ENCODE measurements around the gene SIGLEC10.

The SIGLEC10 gene

DNA sequence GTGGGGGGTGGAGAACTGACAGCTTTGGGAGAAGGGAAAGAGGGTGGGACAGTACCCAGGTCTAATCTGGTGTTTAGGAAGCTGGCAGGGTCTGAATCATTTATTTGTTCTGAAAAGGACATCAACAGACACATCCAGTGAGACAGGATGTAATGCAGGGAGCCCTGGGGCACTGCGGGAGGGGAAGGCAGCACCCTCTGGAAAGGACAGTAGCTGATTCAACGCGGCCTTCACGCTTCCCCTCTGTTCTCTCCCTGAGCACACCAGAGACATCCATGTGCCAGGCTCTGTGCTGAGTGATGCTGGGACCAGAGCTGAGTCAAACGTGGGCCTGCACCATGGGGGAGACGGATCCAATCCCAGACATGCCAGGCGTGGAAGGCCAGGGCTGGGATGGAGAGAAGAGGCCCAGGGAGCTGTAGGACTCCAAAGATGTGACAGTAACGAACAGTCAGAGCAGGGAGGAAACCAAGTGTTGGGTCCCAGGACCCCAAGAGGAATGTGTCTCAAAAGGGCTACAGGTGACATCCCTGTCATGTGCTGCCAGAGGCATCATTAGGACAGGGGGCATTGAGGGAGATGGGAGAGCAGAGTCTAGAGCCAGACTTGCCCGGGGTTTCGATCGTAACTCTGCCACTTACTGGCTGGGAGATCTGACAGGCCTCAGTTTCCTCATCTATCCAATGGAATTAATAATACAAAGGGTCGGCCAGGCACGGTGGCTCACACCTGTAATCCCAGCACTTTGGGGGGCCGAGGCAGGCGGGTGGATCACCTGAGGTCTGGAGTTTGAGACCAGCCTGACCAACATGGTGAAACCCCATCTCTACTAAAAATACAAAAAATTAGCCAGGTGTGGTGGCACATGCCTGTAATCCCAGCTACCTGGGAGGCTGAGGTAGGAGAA, 53.0 kb downstream of the SIGLEC10 start:
- DNase-seq, result no peak

DNA sequence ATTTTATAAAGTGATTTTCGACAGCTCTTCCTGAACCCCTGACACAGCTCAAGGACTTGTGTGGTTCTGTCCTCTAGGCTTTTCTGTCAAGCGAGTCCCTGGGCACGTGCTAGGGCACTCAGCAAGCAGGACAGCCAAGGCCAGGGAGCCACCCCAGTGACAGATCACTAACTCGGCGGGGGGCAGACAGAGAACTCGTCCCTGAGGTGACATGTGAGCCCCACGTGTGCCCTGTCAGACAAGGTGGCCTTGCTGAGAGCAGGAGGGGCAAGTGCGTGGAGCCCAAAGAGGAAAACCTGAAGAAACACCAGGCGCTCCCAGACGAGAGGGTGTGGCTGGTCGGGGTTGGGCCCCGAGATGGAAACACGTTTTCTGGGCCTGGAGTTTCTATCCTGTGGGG, 56.2 kb downstream of the SIGLEC10 start:
- no peak for DNase-seq
